Activated CD8-positive, alpha-beta T cell treated with anti-CD3 and anti-CD28 coated beads, Interleukin-2, amount 10 ng/mL, durations not matched to agents 7 days and 5 days (primary cell): ENCODE measurements around the gene TDRD1. TPM values are rescaled to one million over a fixed set of nuclear protein-coding genes. Genes with fewer than 3 reads are reported as not detected.
"Not testable (repeated sequence)": the region's sequence is repeated elsewhere in the genome, so short reads cannot be mapped to it uniquely, and the experiment has no call there.

Experiments
- ATAC-seq: fragments of 150-1000 bp; cut with Tn5 transposase; one replicate; pipeline ENCODE4 v1.10.0; 2021; ENCODE audit warnings: moderate library complexity
- CTCF ChIA-PET: fragments of 350-600 bp; sonication (Branson Sonifier 250); formaldehyde crosslinking; loops from one replicate; lab custom pipeline; 2021; ENCODE audit warnings: antibody characterized with exemption; lab: Charles Lee
- POLR2A ChIA-PET: fragments of 350-600 bp; sonication (Branson Sonifier 250); formaldehyde crosslinking; loops from one replicate; lab custom pipeline; 2021; ENCODE audit warnings: antibody characterized with exemption; lab: Charles Lee
- DNase-seq: peaks from one replicate; pipeline ENCODE4 v3.0.0-alpha.2; 2020
- H3K27ac Mint-ChIP-seq: one replicate; pipeline ENCODE4 v1.8.0; 2021; ENCODE audit warnings: mild to moderate bottlenecking, mixed read lengths
- H3K27me3 Mint-ChIP-seq: one replicate; pipeline ENCODE4 v1.8.0; 2021; ENCODE audit warnings: low read depth, mixed read lengths
- H3K36me3 Mint-ChIP-seq: one replicate; pipeline ENCODE4 v1.8.0; 2021; ENCODE audit warnings: low read depth, mixed read lengths
- H3K4me1 Mint-ChIP-seq: one replicate; pipeline ENCODE4 v1.8.0; 2021; ENCODE audit warnings: low read depth, mixed read lengths
- H3K4me3 Mint-ChIP-seq: one replicate; pipeline ENCODE4 v1.8.0; 2021; ENCODE audit warnings: mild to moderate bottlenecking, mixed read lengths
- H3K9me3 Mint-ChIP-seq: one replicate; pipeline ENCODE4 v1.8.0; 2022; ENCODE audit warnings: mixed read lengths; ENCODE audit not compliant: insufficient read depth
- total RNA-seq, 2 experiments: library from RNA; stranded (reverse); gene quantifications; one replicate each; pipeline ENCODE4 v1.2.3, GENCODE V29; 2021

The TDRD1 gene
- not detected for total RNA-seq

- Mint-ChIP-seq H3K27me3 (peaks cover 13% of the 10 kb centered on the region), H3K36me3 (no peaks in the 10 kb centered on the region), H3K27ac (no peak within 1 kb of the TSS), H3K9me3 (no peaks in the 10 kb centered on the region), H3K4me3 (no peak within 1 kb of the TSS), H3K4me1 (peaks cover 5% of the 10 kb centered on the region)
- DNase-seq (no peak), ATAC-seq (no peak)
- ChIA-PET POLR2A (no interaction called here), CTCF (no interaction called here)
Measured at GRCh38 chr10:114179148-114179547, at the start of gene TDRD1. TDRD1 (plus strand) TSS chr10:114179353; CDS start chr10:114187832, 8,479 bp downstream.

- DNase-seq: no peak
- ATAC-seq: no peak
- ChIA-PET CTCF (no interaction called here), POLR2A (no interaction called here)
- Mint-ChIP-seq H3K4me3 (no peak overlapping the region), H3K9me3 (no peaks in the 10 kb centered on the region), H3K27me3 (no peaks in the 10 kb centered on the region), H3K36me3 (peaks cover 44% of the 10 kb centered on the region), H3K27ac (no peak overlapping the region), H3K4me1 (peaks cover 5% of the 10 kb centered on the region)
Measured at GRCh38 chr10:114131094-114131493, 48.1 kb upstream of the TDRD1 start.

GRCh38 chr10:114135476-114135875 is 43.7 kb upstream of the TDRD1 start:
- H3K36me3 Mint-ChIP-seq: peaks cover 31% of the 10 kb centered on the region
- no peak overlapping the region for H3K4me3 Mint-ChIP-seq
- no peak for ATAC-seq
- DNase-seq: no peak
- H3K9me3 Mint-ChIP-seq: no peaks in the 10 kb centered on the region
- ChIA-PET POLR2A (no interaction called here), CTCF (no interaction called here)
- H3K4me1 Mint-ChIP-seq: peaks cover 3% of the 10 kb centered on the region
- no peak overlapping the region for H3K27ac Mint-ChIP-seq
- H3K27me3 Mint-ChIP-seq: no peaks in the 10 kb centered on the region

GRCh38 chr10:114138581-114138980 is 40.6 kb upstream of the TDRD1 start:
- DNase-seq: no peak
- H3K27me3 Mint-ChIP-seq: no peaks in the 10 kb centered on the region
- H3K36me3 Mint-ChIP-seq: peaks cover 18% of the 10 kb centered on the region
- H3K27ac Mint-ChIP-seq: no peak overlapping the region
- no peaks in the 10 kb centered on the region for H3K4me1 Mint-ChIP-seq
- no peak for ATAC-seq
- CTCF ChIA-PET: interaction anchor here (0.7 kb wide), 1 partner anchor 13 kb away, joined by 3 read pairs; no protein-coding TSS in a partner anchor
- no peaks in the 10 kb centered on the region for H3K9me3 Mint-ChIP-seq
- POLR2A ChIA-PET: no interaction called here
- H3K4me3 Mint-ChIP-seq: no peak overlapping the region

- ATAC-seq: no peak
- POLR2A ChIA-PET: no interaction called here
- no peak for DNase-seq
- Mint-ChIP-seq H3K27me3 (no peaks in the 10 kb centered on the region), H3K4me1 (no peaks in the 10 kb centered on the region), H3K9me3 (no peaks in the 10 kb centered on the region), H3K27ac (no peak overlapping the region), H3K36me3 (peaks cover 16% of the 10 kb centered on the region), H3K4me3 (no peak overlapping the region)
- CTCF ChIA-PET: no interaction called here
Measured at GRCh38 chr10:114140036-114140435, 39.1 kb upstream of the TDRD1 start.

GRCh38 chr10:114140827-114141226 is 38.3 kb upstream of the TDRD1 start:
- CTCF ChIA-PET, ATAC-seq: not testable (repeated sequence)
- H3K36me3 Mint-ChIP-seq: peaks cover 13% of the 10 kb centered on the region

GRCh38 chr10:114142018-114142417 is 37.1 kb upstream of the TDRD1 start:
- ATAC-seq (no peak), DNase-seq (no peak)
- no peak overlapping the region for H3K27ac Mint-ChIP-seq
- H3K4me3 Mint-ChIP-seq: no peak overlapping the region
- ChIA-PET POLR2A (no interaction called here), CTCF (no interaction called here)
- no peaks in the 10 kb centered on the region for H3K27me3 Mint-ChIP-seq
- H3K9me3 Mint-ChIP-seq: no peaks in the 10 kb centered on the region
- no peaks in the 10 kb centered on the region for H3K4me1 Mint-ChIP-seq
- peaks cover 10% of the 10 kb centered on the region for H3K36me3 Mint-ChIP-seq

More at GRCh38 chr10:114140827-114141226, 38.3 kb upstream of the TDRD1 start:
- H3K4me1 Mint-ChIP-seq, H3K4me3 Mint-ChIP-seq, H3K27ac Mint-ChIP-seq, DNase-seq, POLR2A ChIA-PET, H3K9me3 Mint-ChIP-seq, H3K27me3 Mint-ChIP-seq: not testable (repeated sequence)

- Mint-ChIP-seq H3K27ac (no peak overlapping the region), H3K9me3 (no peaks in the 10 kb centered on the region), H3K27me3 (no peaks in the 10 kb centered on the region), H3K4me3 (no peak overlapping the region), H3K36me3 (peaks cover 21% of the 10 kb centered on the region), H3K4me1 (no peaks in the 10 kb centered on the region)
- DNase-seq (no peak), ATAC-seq (no peak)
- ChIA-PET POLR2A (no interaction called here), CTCF (no interaction called here)
Measured at GRCh38 chr10:114143160-114143559, 36.0 kb upstream of the TDRD1 start.

- CTCF ChIA-PET, ATAC-seq, H3K4me3 Mint-ChIP-seq, DNase-seq, H3K4me1 Mint-ChIP-seq, H3K27me3 Mint-ChIP-seq, H3K27ac Mint-ChIP-seq, POLR2A ChIA-PET, H3K9me3 Mint-ChIP-seq: not testable (repeated sequence)
- H3K36me3 Mint-ChIP-seq: peaks cover 32% of the 10 kb centered on the region
Measured at GRCh38 chr10:114149476-114149875, 29.7 kb upstream of the TDRD1 start.

GRCh38 chr10:114151486-114151885 is 27.7 kb upstream of the TDRD1 start:
- Mint-ChIP-seq H3K9me3 (no peaks in the 10 kb centered on the region), H3K27me3 (no peaks in the 10 kb centered on the region), H3K4me1 (no peaks in the 10 kb centered on the region), H3K36me3 (peaks cover 33% of the 10 kb centered on the region), H3K4me3 (no peak overlapping the region), H3K27ac (no peak overlapping the region)
- POLR2A ChIA-PET: no interaction called here
- CTCF ChIA-PET: no interaction called here
- ATAC-seq: no peak
- DNase-seq: no peak

- DNase-seq (no peak), ATAC-seq (no peak)
- ChIA-PET POLR2A (no interaction called here), CTCF (no interaction called here)
- no peaks in the 10 kb centered on the region for H3K9me3 Mint-ChIP-seq
- H3K4me1 Mint-ChIP-seq: no peaks in the 10 kb centered on the region
- H3K36me3 Mint-ChIP-seq: peaks cover 33% of the 10 kb centered on the region
- H3K27ac Mint-ChIP-seq: no peak overlapping the region
- no peaks in the 10 kb centered on the region for H3K27me3 Mint-ChIP-seq
- no peak overlapping the region for H3K4me3 Mint-ChIP-seq
Measured at GRCh38 chr10:114151892-114152291, 27.3 kb upstream of the TDRD1 start.

- ATAC-seq (no peak), DNase-seq (no peak)
- Mint-ChIP-seq H3K36me3 (peaks cover 26% of the 10 kb centered on the region), H3K27me3 (no peaks in the 10 kb centered on the region), H3K9me3 (no peaks in the 10 kb centered on the region), H3K4me1 (peaks cover 4% of the 10 kb centered on the region), H3K27ac (no peak overlapping the region), H3K4me3 (no peak overlapping the region)
- ChIA-PET POLR2A (no interaction called here), CTCF (no interaction called here)
Measured at GRCh38 chr10:114157912-114158311, 21.2 kb upstream of the TDRD1 start.

- Mint-ChIP-seq H3K27me3 (no peaks in the 10 kb centered on the region), H3K27ac (no peak overlapping the region), H3K36me3 (peaks cover 45% of the 10 kb centered on the region), H3K4me1 (peaks cover 20% of the 10 kb centered on the region), H3K9me3 (no peaks in the 10 kb centered on the region), H3K4me3 (no peak overlapping the region)
- ATAC-seq: no peak
- no peak for DNase-seq
- POLR2A ChIA-PET: no interaction called here
- CTCF ChIA-PET: no interaction called here
Measured at GRCh38 chr10:114163062-114163461, 16.1 kb upstream of the TDRD1 start.
